ENCODE measurements around the gene GABPB1. TPM values are rescaled to one million over a fixed set of nuclear protein-coding genes. Genes with fewer than 3 reads are reported as not detected.

Gene GABPB1
- total and polyA plus RNA-seq, 8 donors: 4.1 to 94.6 (median 9.5) TPM

DNA sequence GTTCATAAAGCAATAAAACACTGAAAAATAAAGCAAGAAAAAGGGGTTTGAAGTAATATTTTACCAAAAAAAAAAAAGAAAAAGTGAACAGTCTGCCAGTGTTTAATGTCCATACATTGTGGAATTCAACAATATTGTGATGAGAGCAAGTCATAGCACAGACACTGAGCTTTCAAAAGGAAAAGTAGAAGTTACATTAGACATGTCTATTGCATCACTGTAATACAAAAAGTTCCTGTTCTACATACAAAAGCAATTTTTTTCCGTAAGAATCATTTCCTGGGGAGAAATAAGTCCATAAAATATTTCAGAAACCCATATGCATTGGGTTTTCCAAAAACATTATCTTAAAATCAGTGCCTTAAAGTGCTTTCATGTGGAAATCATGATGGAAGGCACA is 77.6 kb downstream of the GABPB1 start:
- Histone ChIP-seq H3K36me3 (peaks cover 2 to 15% (median 12%) of the 10 kb centered on the region in 4 donors), H3K27me3 (no peaks in the 10 kb centered on the region), H3K4me1 (no peaks in the 10 kb centered on the region), H3K27ac (peak overlapping the region in 1 of 5 donors; percentile 7), H3K4me3 (no peak overlapping the region), H3K9me3 (no peaks in the 10 kb centered on the region)
- intact Hi-C loops (cut with DNase I; ENCODE audit: low total_unique reads): no loop called here
- no peak for DNase-seq
- 84 to 92% (median 90%) methylated on average over 1 of the region's 1 CpG for WGBS, 5 donors
- no peak for TF ChIP-seq POLR2AphosphoS5 (IDR thresholded peaks at IDR 0.05)
- TF ChIP-seq CTCF (IDR thresholded peaks at IDR 0.05): no peak
- TF ChIP-seq POLR2A (IDR thresholded peaks at IDR 0.05): no peak
- TF ChIP-seq EP300 (IDR thresholded peaks at IDR 0.05): no peak

DNA sequence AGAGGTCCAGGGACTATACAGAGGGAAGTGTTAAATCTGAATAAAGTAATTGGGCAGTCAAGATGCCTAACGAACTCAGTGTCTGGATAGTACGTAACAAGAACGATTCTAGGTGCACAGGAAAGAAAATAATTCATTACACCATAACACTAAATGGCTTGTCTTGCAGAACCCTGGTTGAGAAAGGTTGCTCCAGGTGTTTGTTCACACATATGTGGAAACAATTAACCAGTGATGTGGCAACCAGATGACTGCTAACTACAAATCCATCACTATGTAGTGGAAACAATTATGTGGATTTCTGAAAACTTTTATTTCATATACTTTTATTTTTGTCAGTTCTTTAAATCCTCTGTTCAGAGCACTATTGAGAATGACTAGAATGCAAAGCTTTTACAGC is 79.1 kb downstream of the GABPB1 start:
- no peaks in the 10 kb centered on the region for H3K4me1 ChIP-seq
- TF ChIP-seq EP300 (IDR thresholded peaks at IDR 0.05): no peak
- TF ChIP-seq CTCF (IDR thresholded peaks at IDR 0.05): no peak
- TF ChIP-seq POLR2AphosphoS5 (IDR thresholded peaks at IDR 0.05): no peak
- TF ChIP-seq POLR2A (IDR thresholded peaks at IDR 0.05): no peak
- H3K27me3 ChIP-seq: no peaks in the 10 kb centered on the region
- H3K27ac ChIP-seq: no peak overlapping the region
- peaks cover 2 to 15% (median 12%) of the 10 kb centered on the region in 4 donors for H3K36me3 ChIP-seq
- 84 to 90% (median 88%) methylated on average over 3 of the region's 3 CpGs for WGBS, 5 donors
- H3K9me3 ChIP-seq: no peaks in the 10 kb centered on the region
- no peak overlapping the region for H3K4me3 ChIP-seq
- no peak for DNase-seq
- intact Hi-C loops (cut with DNase I; ENCODE audit: low total_unique reads): no loop called here

GRCh38 chr15:50275091-50275490 is 79.9 kb downstream of the GABPB1 start:
- intact Hi-C loops (cut with DNase I; ENCODE audit: low total_unique reads): no loop called here
- Histone ChIP-seq H3K27ac (no peak overlapping the region), H3K9me3 (no peaks in the 10 kb centered on the region), H3K36me3 (peaks cover 0 to 15% (median 7%) of the 10 kb centered on the region in 4 donors), H3K4me3 (no peak overlapping the region), H3K27me3 (no peaks in the 10 kb centered on the region), H3K4me1 (no peaks in the 10 kb centered on the region)
- no peak for TF ChIP-seq POLR2AphosphoS5 (IDR thresholded peaks at IDR 0.05)
- TF ChIP-seq EP300 (IDR thresholded peaks at IDR 0.05): no peak
- no peak for TF ChIP-seq CTCF (IDR thresholded peaks at IDR 0.05)
- TF ChIP-seq POLR2A (IDR thresholded peaks at IDR 0.05): no peak
- WGBS, 5 donors: 39 to 50% (median 47%) methylated on average over 2 of the region's 2 CpGs
- no peak for DNase-seq

DNA sequence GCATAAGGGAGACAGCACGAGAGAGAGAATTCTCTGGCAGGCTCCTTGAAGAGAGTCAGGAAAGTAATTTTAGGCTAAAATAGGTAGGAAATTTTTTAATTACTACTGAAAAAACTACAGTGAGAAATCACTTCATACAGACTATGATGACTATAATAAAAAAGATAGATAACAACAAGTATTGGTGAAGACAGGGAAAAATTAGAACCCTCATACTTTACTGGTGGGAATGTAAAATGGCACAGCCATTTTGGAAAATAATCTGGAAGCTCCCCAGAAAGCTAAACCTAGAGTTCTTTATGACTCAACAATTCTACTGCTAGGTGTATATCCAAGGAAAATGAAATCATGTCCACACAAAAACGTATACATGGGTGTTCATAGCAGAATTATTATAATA is 87.4 kb downstream of the GABPB1 start:
- intact Hi-C loops (cut with DNase I; ENCODE audit: low total_unique reads): no loop called here
- Histone ChIP-seq H3K9me3 (no peaks in the 10 kb centered on the region), H3K4me1 (no peaks in the 10 kb centered on the region), H3K4me3 (no peak overlapping the region), H3K27me3 (peaks cover 0 to 7% (median 0%) of the 10 kb centered on the region in 3 donors), H3K36me3 (no peaks in the 10 kb centered on the region), H3K27ac (no peak overlapping the region)
- DNase-seq: no peak
- 74 to 85% (median 78%) methylated on average over 2 of the region's 2 CpGs for WGBS, 5 donors
- TF ChIP-seq POLR2A (IDR thresholded peaks at IDR 0.05): no peak
- no peak for TF ChIP-seq EP300 (IDR thresholded peaks at IDR 0.05)
- no peak for TF ChIP-seq POLR2AphosphoS5 (IDR thresholded peaks at IDR 0.05)
- TF ChIP-seq CTCF (IDR thresholded peaks at IDR 0.05): no peak

Measured in stomach (tissue), 9 donors.